GM19351 (cell line): ENCODE data around the gene GFPT2.

ENCODE experiments used
- ATAC-seq: cut with Tn5 transposase; IDR thresholded peaks from one replicate; pipeline ENCODE4 v1.9.1; 2021; ENCODE audit warnings: mild to moderate bottlenecking, moderate library complexity; ENCODE audit not compliant: unreplicated experiment

Gene GFPT2

DNA sequence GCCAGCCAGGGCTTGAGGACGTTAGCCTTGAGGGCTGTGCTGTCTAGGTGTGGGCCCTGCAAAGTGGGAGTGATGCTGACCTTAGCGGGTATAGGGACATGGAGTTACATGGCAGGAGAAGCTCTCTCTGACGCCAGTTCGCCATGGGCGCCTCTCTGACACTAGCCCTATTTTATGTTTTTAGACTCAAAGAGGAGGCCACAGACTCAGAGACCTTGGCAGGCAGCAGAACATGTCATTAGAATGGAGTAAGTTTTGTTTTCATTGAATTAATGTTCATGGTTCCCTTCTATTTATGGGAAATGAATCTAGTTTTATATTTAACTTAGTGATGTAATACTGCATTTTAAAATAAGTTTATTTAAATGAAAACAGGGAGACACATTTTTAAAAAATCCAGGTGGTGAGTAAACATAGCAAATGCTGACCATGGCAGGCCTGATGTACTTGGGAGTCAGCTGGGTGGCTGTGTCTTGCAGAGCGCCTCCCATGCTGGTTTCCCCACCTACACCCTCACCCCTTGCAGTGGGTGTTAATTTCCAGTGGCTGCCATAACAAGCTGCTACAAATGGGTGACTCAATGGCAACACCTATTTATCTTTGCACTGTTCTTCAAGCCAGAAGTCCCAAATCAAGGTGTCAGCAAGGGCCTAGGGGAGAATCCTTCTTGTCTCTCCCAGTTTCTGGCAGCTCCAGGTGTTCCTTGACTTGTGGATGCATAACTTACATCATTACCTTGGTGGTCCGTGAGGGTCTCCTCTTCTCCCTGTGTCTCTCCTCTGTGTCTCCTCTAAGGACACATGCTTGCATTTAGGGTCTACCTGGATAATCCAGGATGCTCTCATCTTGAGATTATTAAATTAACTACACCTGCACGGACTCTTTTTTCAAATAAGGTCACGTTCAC is 25.6 kb upstream of the GFPT2 start:
- no peak for ATAC-seq

- ATAC-seq, result no peak
Measured at GRCh38 chr5:180377556-180378197, 24.5 kb upstream of the GFPT2 start.

DNA sequence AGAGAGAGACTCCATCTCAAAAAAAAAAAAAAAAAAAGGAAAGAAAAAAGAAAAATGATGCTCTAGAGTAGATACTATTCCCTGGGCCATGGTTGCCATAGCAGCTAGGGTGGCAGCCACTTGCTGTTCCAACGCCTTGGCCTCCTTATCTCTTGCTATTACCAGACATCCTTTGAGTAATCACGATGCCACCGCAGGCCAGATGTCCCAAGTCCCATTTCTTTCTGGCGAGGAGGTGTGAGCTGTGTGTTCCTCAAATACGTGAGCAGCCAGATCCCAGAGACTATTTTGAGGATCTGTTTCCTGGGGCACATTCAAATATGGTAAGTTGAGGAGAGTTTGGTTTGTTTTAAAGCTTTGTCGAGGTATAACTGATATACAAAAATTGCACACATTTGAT is 23.4 kb upstream of the GFPT2 start:
- ATAC-seq, result no peak

DNA sequence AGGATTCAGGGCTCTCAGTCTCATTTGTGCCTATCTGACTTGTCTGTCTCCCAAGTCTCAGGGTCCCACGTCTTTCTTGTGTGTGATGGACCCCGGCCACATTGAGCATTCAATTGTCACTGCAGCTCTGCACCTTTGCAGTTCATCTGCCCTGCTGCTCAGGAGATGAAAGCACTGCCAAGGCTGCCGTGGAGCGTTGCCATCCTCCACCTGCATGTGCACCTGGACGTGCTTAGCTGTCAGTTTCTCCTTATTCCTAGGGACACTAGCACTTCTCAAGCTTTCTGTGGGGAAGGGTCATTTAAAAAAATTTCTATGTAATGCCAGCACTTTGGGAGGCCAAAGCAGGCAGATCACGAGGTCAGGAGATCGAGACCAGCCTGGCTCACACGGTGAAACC is 22.8 kb upstream of the GFPT2 start:
- ATAC-seq, result no peak

- ATAC-seq, result no peak
Measured at GRCh38 chr5:180375291-180375690, 22.2 kb upstream of the GFPT2 start.

- ATAC-seq, result no peak
Measured at GRCh38 chr5:180373870-180374269, 20.7 kb upstream of the GFPT2 start.

DNA sequence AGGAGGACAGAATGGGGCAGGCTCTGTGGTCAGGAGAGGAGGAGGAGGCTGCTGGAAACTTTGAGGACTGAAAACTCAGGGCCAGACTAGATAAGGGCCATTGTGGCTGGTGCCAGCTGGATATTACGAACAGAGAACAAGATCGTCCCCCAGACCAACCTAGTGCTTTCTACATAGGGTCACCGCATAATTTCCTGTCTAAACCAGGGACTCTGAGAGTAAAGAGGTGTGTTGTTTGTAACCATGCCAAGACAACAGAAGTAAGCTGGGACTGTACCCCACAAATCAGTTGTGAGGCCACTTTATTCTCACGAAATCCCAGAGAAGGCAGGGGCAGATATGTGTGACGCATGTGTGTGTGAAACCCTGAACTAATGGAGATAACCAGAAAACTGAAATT is 20.3 kb upstream of the GFPT2 start:
- ATAC-seq, result no peak

DNA sequence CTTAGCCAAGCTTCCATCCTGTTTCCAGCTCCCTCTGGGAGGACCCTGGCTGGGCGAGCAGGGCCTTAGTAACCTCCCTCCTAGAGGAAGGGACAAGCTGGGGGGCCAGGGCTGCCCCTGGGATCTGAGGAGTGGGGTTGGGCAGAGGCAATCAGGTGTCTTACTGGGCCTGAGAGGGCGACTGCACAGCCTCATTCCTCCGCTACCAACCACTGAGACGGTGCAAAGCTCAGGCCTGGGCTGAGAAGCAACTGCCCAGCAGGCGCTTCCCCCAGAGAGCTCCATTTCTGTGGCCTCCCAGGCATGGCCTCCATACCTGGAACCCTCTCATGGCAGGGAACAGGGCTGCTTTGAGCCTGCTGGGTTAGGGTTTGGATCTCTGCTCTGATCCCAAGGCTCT is 18.8 kb upstream of the GFPT2 start:
- ATAC-seq, result no peak

- no peak for ATAC-seq
Measured at GRCh38 chr5:180370861-180371641, 17.9 kb upstream of the GFPT2 start.

- ATAC-seq, result no peak
Measured at GRCh38 chr5:180367991-180368390, 14.9 kb upstream of the GFPT2 start.

GRCh38 chr5:180367300-180367699 is 14.2 kb upstream of the GFPT2 start:
- no peak for ATAC-seq

GRCh38 chr5:180366326-180366725 is 13.2 kb upstream of the GFPT2 start:
- no peak for ATAC-seq

DNA sequence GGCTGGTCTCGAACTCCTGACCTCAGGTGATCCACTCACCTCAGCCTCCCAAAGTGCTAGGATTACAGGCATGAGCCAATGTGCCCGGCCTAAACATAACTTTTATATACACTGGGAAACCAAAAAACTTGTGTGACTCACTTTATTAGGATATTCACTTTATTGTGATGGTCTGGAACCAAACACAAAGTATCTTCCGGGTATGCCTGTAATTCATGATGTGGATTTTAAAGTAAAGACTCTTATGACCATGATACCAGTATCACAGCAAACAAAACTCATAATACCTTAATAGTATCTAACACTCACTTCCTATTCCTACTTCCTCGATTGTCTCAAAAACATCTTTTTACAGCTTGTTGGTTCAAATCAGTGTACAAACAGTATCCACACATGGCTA is 12.7 kb upstream of the GFPT2 start:
- no peak for ATAC-seq

DNA sequence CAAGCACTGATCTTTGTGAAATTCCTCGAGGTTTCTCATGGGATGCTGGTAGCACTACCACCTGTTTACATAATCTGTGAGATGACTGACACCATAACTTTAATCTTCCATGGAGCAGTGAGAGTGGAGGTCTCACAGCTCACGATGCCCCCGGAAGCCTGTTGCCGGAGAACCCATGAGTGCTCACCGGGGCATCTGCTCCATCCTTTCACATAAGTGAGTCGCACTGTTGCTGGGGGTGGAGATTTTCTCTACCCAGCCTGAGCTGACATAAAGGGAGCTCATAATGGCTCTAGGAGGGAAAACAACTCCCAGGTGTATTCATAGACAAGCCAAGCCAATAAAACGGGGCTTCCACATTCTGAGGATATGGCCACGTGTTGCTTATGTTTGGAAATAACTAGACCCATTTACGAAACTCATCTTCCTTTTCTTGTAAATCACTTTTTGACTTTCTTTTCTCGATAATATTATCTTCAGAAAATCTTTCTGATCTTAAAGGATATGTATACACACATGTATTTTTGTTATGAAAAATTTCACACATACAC is 11.2 kb upstream of the GFPT2 start:
- no peak for ATAC-seq

DNA sequence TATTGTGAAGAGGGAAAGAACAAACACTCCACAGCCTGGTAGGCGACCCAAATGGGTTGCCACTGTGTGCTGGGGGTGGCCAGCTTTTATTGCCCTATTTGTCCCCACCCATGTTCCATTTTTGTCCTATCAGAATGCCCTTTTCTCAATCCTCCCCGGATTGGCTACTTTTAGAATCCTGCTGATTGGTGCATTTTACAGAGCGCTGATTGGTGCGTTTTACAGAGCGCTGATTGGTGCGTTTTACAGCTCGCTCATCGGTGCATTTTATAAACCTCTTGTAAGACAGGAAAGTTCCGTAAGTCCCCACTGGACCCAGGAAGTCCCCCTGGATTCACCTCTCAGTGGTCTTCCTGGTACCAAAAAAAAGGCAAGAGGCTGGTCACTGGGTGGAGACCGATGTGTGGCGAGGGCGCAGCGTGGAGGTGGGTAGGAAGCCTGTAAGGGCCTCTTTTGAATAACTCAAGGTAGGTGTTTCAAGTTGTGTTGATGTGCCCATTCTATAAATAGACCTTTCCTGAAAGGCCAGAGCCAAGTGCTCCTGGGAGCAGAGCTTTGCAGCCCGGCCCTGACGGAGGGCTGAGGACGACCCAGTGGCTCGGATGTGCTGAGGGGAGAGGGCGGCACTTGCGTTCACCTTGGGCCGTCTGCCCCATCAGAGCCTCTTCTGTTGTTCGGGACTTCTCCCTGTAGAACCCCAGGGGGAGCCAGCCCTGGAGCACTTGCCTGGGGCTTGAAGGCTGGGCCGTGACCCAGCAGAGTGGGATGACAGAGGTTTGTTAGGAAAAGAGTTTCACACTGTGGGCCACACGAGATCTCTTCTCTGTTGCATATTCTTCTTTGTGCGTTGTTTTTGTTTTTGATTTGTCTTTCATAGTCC is 7.2 kb upstream of the GFPT2 start:
- ATAC-seq, result no peak

- ATAC-seq, result no peak
Measured at GRCh38 chr5:180358694-180359093, 5.6 kb upstream of the GFPT2 start.

DNA sequence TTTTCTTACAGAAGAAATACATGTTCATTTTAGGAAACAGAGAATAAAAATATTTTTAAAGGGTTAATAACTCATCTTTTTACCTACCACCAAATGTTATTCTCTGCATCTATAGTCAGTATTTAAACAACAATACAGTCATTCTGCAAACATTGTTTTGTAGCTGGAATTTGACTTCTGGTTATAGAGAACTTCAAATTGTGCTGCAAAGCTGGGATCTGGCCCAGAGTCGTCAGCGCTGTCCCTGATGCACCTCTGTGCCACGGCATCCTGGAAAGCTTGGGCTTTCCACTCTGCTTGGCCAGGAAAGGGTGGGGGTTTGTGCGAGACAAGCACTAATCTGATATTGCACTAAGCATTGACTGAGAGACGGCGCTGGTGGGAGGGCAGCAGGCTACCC is 5.0 kb upstream of the GFPT2 start:
- ATAC-seq, result no peak

DNA sequence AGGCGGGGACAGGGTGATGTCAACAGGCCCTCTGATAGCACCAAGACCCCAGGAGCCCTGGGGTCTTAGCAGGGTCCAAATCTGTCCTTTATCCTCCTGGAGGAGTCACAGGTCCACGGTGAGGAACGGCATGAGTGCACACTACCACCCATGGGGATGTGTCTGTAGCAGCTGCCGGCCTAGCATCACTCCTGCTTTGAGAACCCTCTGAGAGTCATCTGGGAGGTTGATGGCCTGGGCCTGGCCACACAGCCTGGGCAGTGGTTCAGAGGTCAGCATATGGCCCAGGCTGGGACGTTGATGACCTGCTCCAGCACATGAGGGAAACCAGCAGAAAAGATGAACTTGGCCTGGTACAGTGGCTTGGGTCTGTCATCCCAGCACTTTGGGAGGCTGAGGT is 1.8 kb upstream of the GFPT2 start:
- no peak for ATAC-seq

DNA sequence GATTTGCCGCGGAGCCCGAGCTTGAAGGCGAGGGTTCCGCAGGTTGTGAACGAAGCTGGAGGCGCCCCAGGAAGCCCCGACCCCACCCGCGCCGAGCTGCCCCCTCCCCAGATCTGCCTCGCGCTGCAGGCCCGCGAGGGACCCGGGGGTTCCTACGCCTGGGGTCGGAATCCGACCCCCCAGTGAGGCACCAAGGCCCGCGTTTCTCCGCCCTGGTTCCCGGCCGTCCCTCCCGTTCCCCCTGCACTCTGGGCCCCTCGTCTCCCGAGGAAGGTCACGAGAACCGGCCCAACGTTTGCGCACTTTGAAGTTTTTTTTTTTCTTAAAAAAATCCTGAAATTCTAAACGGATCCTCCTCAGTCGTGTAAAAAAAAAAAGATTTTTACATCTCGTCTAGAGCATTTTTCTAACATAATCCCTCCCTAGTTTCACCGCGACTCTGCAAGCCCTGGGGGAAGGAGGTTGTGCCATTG is 880 bp upstream of the GFPT2 start:
- ATAC-seq, result no peak
